ENCODE measurements around the gene PIAS4.

GRCh38 chr19:3986260-3987041 is 21.1 kb upstream of the PIAS4 start:
- TF ChIP-seq CTCF (IDR thresholded peaks at IDR 0.05), result peak; percentile 56 to 81 (median 60)
- TF ChIP-seq EP300 (IDR thresholded peaks at IDR 0.05), result peak in 1 of 2 donors; percentile 19
- no peak for TF ChIP-seq POLR2A (IDR thresholded peaks at IDR 0.05)
